ENCODE measurements around the gene SLC5A6.

SLC5A6 gene

GRCh38 chr2:27211943-27212625, at the start of gene SLC5A6, which contains the start of gene ATRAID:
SLC5A6 (minus strand) TSS chr2:27212268; CDS start chr2:27207650, 4,618 bp downstream.
ATRAID (plus strand) TSS chr2:27212041; CDS start chr2:27212369, 328 bp downstream.
- DNase-seq (ENCODE audit: low spot score), result peak; percentile 98

GRCh38 chr2:27261241-27261925, 49.3 kb upstream of the SLC5A6 start:
- DNase-seq (ENCODE audit: low spot score), result no peak

- no peak for DNase-seq (ENCODE audit: low spot score)
These were observed 46.0 kb upstream of the SLC5A6 start for GRCh38 chr2:27258051-27258450.

DNA sequence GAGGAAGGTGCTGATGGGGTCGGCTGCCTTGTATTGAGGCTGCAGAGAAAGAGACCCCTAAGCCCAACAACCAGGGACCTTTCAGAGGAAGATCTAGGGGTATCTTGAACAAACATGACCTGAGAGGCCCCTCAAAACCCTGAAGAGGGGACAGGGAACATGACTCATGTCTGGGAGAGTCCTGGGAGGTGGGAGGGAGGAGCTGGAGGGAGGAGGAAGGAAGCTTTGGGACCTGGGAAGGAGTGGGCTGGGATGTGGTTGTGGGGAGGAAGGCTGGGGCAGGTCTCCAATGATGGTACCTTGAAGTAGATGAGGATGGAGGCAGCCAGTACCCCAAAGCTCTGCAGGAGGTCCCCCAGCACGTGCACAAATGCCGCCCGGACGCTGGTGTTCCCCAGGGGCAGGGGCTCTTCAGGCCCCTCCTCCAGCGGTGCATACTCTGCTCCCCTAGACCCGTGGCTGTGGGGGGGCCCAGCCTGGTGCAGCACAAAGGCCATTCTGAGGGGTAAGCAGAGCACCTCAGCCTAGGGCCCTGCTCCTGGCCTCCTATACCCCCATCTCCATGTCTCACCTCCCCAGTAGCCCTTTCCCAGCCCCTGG, 44.9 kb upstream of the SLC5A6 start:
- no peak for DNase-seq (ENCODE audit: low spot score)

DNA sequence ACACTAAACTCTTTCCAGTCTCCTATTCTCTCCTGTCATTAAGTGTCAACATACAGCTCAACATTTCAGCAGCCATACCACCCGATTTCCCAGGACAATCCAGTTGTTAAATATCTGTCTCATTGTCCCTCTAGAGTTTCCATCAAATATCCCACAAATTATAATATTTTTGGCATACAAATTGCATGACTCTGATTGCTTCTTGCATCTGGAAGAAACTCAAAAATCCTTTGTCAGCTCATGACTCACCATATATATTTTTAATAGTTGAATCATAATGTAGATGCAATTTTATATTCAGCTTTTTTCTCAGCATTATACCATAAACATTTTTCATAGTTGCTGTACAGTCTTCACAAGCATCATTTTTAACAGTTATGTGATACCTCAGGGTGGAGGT, 43.6 kb upstream of the SLC5A6 start:
- peak; percentile 85 for DNase-seq (ENCODE audit: low spot score)

DNA sequence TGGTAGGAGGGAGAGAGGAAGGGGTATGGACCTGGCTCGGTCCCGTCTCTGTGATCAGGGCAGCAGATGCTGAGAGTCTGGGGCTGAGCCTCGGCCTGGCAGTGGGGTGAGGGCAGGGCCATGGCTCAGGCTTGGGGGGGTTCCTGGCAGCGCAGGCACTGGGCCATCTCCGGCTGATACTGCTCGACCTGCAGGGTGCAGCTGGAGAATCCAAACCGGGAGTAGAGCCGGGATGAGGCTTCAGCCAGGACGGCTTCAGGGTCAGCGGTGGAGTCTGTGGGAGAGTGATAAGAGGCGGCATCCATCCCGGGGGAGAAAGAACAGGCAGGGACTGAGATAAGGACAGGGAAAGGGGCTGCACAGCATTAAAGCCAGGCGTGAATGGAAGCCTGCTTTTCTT, 43.1 kb upstream of the SLC5A6 start:
- DNase-seq (ENCODE audit: low spot score), result no peak

GRCh38 chr2:27251766-27252165, 39.7 kb upstream of the SLC5A6 start:
- no peak for DNase-seq (ENCODE audit: low spot score)

GRCh38 chr2:27250652-27251379, 38.7 kb upstream of the SLC5A6 start:
- DNase-seq (ENCODE audit: low spot score), result no peak

- peak; percentile 69 for DNase-seq (ENCODE audit: low spot score)
These were observed 38.0 kb upstream of the SLC5A6 start for GRCh38 chr2:27249891-27250651.

DNA sequence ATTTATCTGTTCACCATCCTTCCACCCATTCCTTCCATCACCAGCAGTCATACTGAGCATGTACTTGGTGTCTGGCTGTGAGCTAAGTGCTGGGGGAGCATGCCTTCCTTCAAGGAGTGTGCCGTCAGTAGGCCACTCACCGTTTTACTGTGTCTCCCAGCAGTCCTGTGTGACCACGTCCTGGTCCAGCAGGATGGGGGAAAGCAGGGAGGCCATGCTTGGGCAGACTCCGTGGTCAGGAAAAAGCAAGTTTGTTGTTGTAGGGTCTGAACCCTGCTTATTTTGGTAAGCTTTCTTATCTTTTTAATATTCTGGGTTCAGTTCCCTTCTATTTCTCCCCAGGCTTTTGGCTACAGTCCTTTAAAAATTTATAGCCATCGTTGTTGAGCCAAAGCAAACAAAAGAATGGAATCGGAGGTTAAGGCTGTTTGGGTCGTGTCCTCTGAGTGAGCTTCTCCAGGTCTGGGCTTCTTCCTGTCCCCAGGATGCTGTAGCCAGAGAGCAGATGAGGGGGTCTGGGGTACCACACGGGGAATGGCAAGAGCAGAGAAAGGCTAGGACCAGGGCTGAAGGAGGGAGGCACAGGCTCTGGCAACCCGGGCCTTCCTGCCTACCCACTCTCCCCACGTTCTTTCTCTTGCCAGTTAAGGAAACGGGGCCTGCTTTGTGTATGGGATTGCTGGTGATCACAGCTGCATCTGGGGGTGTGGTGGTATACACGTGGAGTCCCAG, 37.3 kb upstream of the SLC5A6 start:
- peak; percentile 65 for DNase-seq (ENCODE audit: low spot score)

- DNase-seq (ENCODE audit: low spot score), result no peak
These were observed 35.8 kb upstream of the SLC5A6 start for GRCh38 chr2:27247893-27248292.

DNA sequence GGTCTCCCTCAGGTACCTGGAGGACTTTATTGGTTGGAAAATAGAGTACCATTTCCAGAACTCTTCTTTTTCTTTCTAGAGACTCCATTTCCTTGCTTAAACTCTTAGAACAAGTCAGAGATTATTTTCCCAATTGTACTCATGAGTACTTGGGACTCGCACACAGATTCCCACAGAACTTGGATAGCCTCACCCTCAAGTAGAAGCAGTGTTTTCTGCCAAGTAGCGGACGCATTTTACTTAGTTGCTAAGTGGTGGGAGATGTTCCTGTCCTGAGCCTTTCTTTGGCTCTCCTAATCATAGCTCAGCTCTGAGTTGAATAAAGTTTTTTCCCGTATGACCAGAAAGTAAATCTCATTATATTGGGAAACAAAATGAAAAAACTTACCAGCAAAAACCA, 33.6 kb upstream of the SLC5A6 start:
- no peak for DNase-seq (ENCODE audit: low spot score)

DNA sequence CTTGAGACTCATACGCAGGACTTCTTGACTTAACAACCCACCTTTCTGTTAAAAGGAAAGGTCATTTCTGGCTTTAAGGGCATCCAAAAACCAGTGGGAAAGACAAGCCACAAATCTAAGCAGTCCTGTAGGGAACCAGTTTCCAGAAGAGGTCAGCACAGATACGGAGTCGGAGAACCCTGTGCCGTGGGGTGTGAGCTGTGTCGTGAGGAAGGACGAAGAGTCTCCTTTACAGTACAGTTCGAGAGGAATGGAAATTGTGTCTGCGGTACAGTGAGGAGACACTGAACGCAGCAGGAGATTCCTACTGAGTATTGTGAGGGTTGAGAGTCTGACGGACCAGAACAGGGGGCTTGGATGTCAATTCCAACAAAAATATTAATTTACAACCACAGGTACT, 33.0 kb upstream of the SLC5A6 start:
- DNase-seq (ENCODE audit: low spot score), result no peak

GRCh38 chr2:27243391-27244130, 31.5 kb upstream of the SLC5A6 start:
- DNase-seq (ENCODE audit: low spot score), result no peak

DNA sequence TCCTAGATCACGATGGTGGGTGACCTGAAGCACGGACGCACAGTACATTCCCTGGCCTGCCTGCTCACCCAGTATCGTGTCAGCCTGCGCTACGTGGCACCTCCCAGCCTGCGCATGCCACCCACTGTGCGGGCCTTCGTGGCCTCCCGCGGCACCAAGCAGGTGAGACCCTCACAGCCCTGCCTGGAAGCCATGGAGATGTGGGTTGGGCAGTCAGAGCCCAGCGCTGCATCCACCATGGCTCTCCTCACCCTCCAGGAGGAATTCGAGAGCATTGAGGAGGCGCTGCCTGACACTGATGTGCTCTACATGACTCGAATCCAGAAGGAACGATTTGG, 30.5 kb upstream of the SLC5A6 start:
- DNase-seq (ENCODE audit: low spot score), result no peak

GRCh38 chr2:27241761-27242613, 29.9 kb upstream of the SLC5A6 start:
- no peak for DNase-seq (ENCODE audit: low spot score)

DNA sequence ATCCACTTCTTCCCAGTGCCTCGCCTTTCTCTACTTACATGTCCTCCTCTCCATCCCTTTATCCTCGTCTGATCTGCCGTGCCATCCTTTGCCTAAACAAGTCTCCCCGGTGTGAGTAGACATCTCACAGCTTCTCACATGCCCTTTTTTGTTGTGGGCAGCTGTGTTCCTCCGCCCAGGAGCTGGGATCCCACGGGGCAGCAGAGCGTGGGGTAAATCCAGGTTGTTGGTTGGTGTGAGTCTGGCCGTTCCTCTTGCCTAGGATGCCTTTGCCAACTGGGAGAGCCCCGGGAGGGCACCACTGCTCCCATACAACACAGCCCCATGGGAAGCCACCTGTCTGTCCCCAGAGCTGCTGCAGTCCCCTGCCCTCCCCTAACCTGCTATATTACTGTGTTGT, 28.3 kb upstream of the SLC5A6 start:
- DNase-seq (ENCODE audit: low spot score), result no peak

DNA sequence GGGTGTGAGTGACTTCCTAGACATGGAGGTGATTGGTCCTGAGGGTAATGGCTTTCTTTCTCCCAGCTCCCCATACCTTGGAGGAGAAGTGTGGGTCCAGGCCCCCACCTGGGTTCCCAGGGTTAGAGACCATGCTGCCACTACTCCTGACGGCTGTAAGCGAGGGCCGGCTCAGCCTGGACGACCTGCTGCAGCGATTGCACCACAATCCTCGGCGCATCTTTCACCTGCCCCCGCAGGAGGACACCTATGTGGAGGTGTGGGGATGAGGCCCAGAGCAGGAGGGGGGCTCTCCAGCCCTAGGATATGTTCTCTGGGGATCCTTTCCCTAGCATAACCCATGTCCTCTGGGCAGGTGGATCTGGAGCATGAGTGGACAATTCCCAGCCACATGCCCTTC, 26.9 kb upstream of the SLC5A6 start:
- no peak for DNase-seq (ENCODE audit: low spot score)

DNA sequence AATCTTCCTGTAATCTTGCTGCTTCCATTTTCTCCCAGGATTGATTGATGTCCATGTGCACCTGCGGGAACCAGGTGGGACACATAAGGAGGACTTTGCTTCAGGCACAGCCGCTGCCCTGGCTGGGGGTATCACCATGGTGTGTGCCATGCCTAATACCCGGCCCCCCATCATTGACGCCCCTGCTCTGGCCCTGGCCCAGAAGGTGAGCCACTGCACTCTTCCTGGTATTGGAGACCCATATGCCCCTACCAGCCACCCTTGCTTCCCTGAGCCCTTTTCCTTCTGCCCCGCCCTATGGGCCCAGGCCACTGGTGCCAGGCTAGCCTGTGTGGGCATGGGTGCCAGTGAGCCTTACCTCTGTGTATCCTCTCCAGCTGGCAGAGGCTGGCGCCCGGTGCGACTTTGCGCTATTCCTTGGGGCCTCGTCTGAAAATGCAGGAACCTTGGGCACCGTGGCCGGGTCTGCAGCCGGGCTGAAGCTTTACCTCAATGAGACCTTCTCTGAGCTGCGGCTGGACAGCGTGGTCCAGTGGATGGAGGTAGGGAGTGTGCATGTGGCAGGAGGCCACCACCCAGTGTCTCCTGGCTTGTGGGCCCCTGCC, 25.4 kb upstream of the SLC5A6 start:
- DNase-seq (ENCODE audit: low spot score), result no peak

All from hepatic stellate cell (primary cell).